Activated CD4-positive, alpha-beta T cell treated with anti-CD3 and anti-CD28 coated beads for 48 hours (primary cell): Measurements from ENCODE around the gene NBEAL2.

Experiments used
- DNase-seq: peaks from one replicate; pipeline ENCODE4 v3.0.0-alpha.2; 2020

The NBEAL2 gene

GRCh38 chr3:46989146-46989810 lies 9.8 kb downstream of the NBEAL2 start:
- no peak for DNase-seq

GRCh38 chr3:46990573-46991374 lies 11.3 kb downstream of the NBEAL2 start:
- no peak for DNase-seq

GRCh38 chr3:46991406-46992165 lies 12.1 kb downstream of the NBEAL2 start:
- DNase-seq = no peak

- DNase-seq = no peak
Measured at GRCh38 chr3:46992231-46992630, 12.8 kb downstream of the NBEAL2 start.

- DNase-seq = no peak
Measured at GRCh38 chr3:46993292-46993691, 13.8 kb downstream of the NBEAL2 start.

GRCh38 chr3:46993986-46994385 lies 14.5 kb downstream of the NBEAL2 start:
- no peak for DNase-seq

GRCh38 chr3:46994801-46995731 lies 15.6 kb downstream of the NBEAL2 start:
- no peak for DNase-seq

GRCh38 chr3:46995901-46996562 lies 16.6 kb downstream of the NBEAL2 start:
- DNase-seq = no peak

- DNase-seq = no peak
Measured at GRCh38 chr3:46996689-46997452, 17.4 kb downstream of the NBEAL2 start.

GRCh38 chr3:46997453-46998091 lies 18.1 kb downstream of the NBEAL2 start:
- no peak for DNase-seq

GRCh38 chr3:46998121-46998851 lies 18.8 kb downstream of the NBEAL2 start:
- peak; percentile 81 for DNase-seq

GRCh38 chr3:46998852-46999515 lies 19.5 kb downstream of the NBEAL2 start:
- no peak for DNase-seq

GRCh38 chr3:46999516-47000197 lies 20.2 kb downstream of the NBEAL2 start:
- DNase-seq = no peak

- DNase-seq = no peak
Measured at GRCh38 chr3:47000198-47000815, 20.8 kb downstream of the NBEAL2 start.

GRCh38 chr3:47000922-47001730 lies 21.7 kb downstream of the NBEAL2 start:
- no peak for DNase-seq

GRCh38 chr3:47001731-47002170 lies 22.3 kb downstream of the NBEAL2 start:
- no peak for DNase-seq
